ENCODE measurements around the gene CYFIP1. TPM values are rescaled to one million over a fixed set of nuclear protein-coding genes. Genes with fewer than 3 reads are reported as not detected.

Gene CYFIP1
- total and polyA plus RNA-seq, 2 of the 13 experiments (the other 11 are each of a cell fraction or from before 2014, with no cell fraction given): 38.1 to 58.3 TPM

DNA sequence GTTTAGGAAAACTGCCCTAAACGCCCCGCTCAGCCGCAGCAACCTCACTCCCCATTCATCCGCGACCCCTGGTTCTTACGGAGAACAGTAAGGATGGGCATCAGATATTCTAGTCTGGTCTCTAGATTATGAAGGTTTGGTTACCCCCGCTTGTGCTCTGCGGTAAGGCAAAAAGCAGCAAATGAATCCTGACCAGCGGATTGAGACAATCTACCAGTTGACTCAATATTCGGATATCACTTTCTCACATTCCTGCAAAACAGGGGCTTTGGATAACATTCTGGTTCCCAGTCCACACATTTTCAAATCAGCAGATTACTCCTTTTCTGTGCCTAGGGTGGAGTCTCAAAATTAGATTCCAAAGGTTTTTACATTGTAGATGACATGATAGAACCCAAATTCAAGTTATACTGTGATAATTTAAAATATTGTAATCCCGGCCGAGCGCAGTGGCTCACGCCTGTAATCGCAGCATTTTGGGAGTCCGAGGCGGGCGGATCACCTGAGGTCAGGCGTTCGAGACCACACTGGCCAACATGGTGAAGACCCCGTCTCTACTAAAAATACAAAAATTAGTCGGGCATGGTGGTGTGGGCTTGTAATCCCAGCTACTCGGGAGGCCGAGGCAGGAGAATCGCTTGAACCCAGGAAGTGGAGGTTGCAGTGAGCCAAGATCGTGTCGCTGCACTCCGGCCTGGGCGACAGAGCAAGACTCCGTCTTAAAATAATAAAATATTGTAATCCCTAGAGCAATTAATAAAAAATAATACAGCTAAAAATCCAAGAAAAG, 1.1 kb upstream of the CYFIP1 start:
- H3K27ac ChIP-seq (ENCODE audit: extremely low read length, insufficient read depth, low read length): no peak overlapping the region
- ATAC-seq: no peak
- in situ Hi-C loops (cut with HindIII; ENCODE audit: extremely low pct_ligation_motif_present, low pct_unique_long_range_greater_than_20kb): no loop called here
- H3K36me3 ChIP-seq (replicated peaks in 1 of 2; ENCODE audit: control insufficient read depth in 1 of 2, insufficient read depth in 2 of 2, low read length in 2 of 2): no peaks in the 10 kb centered on the region
- DNase-seq (ENCODE audit: low spot score): no peak
- peak overlapping the region; percentile 66 to 99 (median 96) for H3K4me3 ChIP-seq (replicated peaks in 1 of 3; ENCODE audit: insufficient read depth in 1 of 3, low read depth in 2 of 3, low read length in 3 of 3)
- peak overlapping the region; percentile 79 for H3K4me2 ChIP-seq (ENCODE audit: low read depth, low read length)
- TF ChIP-seq NCOR1 (IDR thresholded peaks at IDR 0.05; ENCODE audit: borderline replicate concordance, low read length): no peak
- peak overlapping the region; percentile 74 for H3K9ac ChIP-seq (ENCODE audit: insufficient read depth, low read depth, low read length)
- H3K4me1 ChIP-seq (ENCODE audit: insufficient read depth, low read length): peaks cover 19% of the 10 kb centered on the region
- peak overlapping the region; percentile 45 for H2AFZ ChIP-seq (ENCODE audit: low read length)
- POLR2A ChIA-PET: interaction anchor here (1.3 to 1.4 kb wide), 2 partner anchors 17 to 58 kb away, joined by 4 to 6 read pairs; partner anchors contain the start of gene TUBGCP5
- peaks cover 30% of the 10 kb centered on the region for H3K79me2 ChIP-seq (ENCODE audit: insufficient read depth, low read length)
- no peaks in the 10 kb centered on the region for H3K9me3 ChIP-seq (ENCODE audit: low read length)
- no peak for FAIRE-seq
- 82% methylated on average over 24 of the region's 30 CpGs for WGBS (ENCODE audit: low lambda C conversion rate)
- no peaks in the 10 kb centered on the region; a peak in 1 of 5 replicates for H3K27me3 ChIP-seq (ENCODE audit: control insufficient read depth in 1 of 2, insufficient read depth in 2 of 2, low read length in 2 of 2)
- TSS peak; percentile 58 for BruUV-seq (replicated peaks)
- intact Hi-C loops (cut with micrococcal nuclease; ENCODE audit: unreplicated experiment): no loop called here
- peaks cover 20% of the 10 kb centered on the region for H4K20me1 ChIP-seq (ENCODE audit: insufficient read depth, low read length)
- CTCF ChIA-PET (ENCODE audit: low intra/inter-chr PET ratio, low total read pairs): no interaction called here

DNA sequence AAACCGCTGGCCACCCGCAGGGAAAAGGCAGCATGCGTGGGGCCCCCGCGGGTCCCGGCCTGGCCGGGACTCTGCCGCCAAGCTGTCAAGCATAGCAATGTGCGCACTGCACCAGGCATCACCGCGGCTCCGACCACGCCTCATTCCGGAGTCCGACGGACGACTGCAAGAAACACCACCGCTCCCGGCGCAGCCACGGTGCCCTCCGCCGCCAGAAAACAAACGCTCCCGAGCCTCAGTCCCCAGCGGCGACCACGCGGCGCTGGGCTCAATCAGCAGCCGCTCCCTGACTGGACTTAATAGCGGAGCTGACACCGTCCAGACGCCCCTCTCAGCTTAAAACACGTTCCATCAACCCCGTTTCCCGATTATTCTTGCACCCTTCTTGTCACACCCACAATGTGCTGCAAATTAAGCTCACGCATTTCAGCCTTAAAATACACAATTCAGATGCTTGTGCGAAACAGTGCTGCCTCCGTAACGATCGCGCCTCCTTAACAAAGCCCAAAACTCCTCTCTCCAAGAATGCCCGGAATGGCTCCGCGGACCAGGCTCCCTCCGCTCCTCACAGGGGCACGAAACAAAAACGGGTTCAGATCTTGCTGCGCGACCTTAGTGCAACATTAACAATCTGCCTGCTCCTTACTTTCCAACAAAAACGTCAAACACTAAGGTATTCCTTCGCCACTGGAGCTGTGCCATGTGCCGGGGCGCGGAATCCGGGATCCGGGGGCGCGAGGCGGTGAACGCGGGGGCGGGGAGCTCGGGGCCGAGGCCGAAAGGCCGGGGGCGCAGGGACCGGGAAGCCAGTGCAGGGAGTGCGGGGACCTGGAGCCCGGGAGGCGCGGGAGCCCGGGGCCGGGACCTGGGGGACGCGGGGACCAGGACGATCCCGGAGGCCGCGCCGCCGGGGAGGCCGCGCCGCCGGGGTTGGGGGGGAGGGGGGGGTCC, 655 bp downstream of the CYFIP1 start:
- WGBS (ENCODE audit: low lambda C conversion rate): 4% methylated on average over 9 of the region's 88 CpGs
- peaks cover 43% of the 10 kb centered on the region for H3K79me2 ChIP-seq (ENCODE audit: insufficient read depth, low read length)
- intact Hi-C loops (cut with micrococcal nuclease; ENCODE audit: unreplicated experiment) (loop anchor here (1.0 to 10.0 kb wide), 2 partner anchors 60 to 145 kb away; partner anchors contain the start of genes NIPA2 and TUBGCP5), in situ Hi-C loops (cut with HindIII; ENCODE audit: extremely low pct_ligation_motif_present, low pct_unique_long_range_greater_than_20kb) (no loop called here)
- POLR2A ChIA-PET: interaction anchor here (1.2 to 1.4 kb wide), 2 partner anchors 15 to 60 kb away, joined by 3 to 4 read pairs; partner anchors contain the start of gene TUBGCP5
- DNase-seq (ENCODE audit: low spot score): peak; percentile 36
- TSS peak; percentile 65 for BruUV-seq (replicated peaks)
- peaks cover 30% of the 10 kb centered on the region for H3K4me1 ChIP-seq (ENCODE audit: insufficient read depth, low read length)
- peak; percentile 85 for ATAC-seq
- H3K4me2 ChIP-seq (ENCODE audit: low read depth, low read length): peak overlapping the region; percentile 99
- no peaks in the 10 kb centered on the region for H3K36me3 ChIP-seq (replicated peaks in 1 of 2; ENCODE audit: control insufficient read depth in 1 of 2, insufficient read depth in 2 of 2, low read length in 2 of 2)
- FAIRE-seq: no peak
- peak overlapping the region; percentile 74 for H3K9ac ChIP-seq (ENCODE audit: insufficient read depth, low read depth, low read length)
- no peaks in the 10 kb centered on the region; a peak in 1 of 5 replicates for H3K27me3 ChIP-seq (ENCODE audit: control insufficient read depth in 1 of 2, insufficient read depth in 2 of 2, low read length in 2 of 2)
- H3K4me3 ChIP-seq (replicated peaks in 1 of 3; ENCODE audit: insufficient read depth in 1 of 3, low read depth in 2 of 3, low read length in 3 of 3): peak overlapping the region; percentile 66 to 99 (median 96)
- CTCF ChIA-PET (ENCODE audit: low intra/inter-chr PET ratio, low total read pairs): no interaction called here
- peaks cover 20% of the 10 kb centered on the region for H4K20me1 ChIP-seq (ENCODE audit: insufficient read depth, low read length)
- no peaks in the 10 kb centered on the region for H3K9me3 ChIP-seq (ENCODE audit: low read length)
- peak overlapping the region; percentile 69 for H2AFZ ChIP-seq (ENCODE audit: low read length)
- H3K27ac ChIP-seq (ENCODE audit: extremely low read length, insufficient read depth, low read length): peak overlapping the region; percentile 54
- TF ChIP-seq, protein P1, sequence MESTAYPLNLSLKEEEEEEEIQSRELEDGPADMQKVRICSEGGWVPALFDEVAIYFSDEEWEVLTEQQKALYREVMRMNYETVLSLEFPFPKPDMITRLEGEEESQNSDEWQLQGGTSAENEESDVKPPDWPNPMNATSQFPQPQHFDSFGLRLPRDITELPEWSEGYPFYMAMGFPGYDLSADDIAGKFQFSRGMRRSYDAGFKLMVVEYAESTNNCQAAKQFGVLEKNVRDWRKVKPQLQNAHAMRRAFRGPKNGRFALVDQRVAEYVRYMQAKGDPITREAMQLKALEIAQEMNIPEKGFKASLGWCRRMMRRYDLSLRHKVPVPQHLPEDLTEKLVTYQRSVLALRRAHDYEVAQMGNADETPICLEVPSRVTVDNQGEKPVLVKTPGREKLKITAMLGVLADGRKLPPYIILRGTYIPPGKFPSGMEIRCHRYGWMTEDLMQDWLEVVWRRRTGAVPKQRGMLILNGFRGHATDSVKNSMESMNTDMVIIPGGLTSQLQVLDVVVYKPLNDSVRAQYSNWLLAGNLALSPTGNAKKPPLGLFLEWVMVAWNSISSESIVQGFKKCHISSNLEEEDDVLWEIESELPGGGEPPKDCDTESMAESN (CRISPR knock-in tag; conservative IDR thresholded peaks at IDR 0.05): no peak
- peak; percentile 42; the same call in 1 of the 2 replicates for TF ChIP-seq GABPB1 (CRISPR knock-in tag; IDR thresholded peaks at IDR 0.05)
- no peak for TF ChIP-seq BORCS8-MEF2B (CRISPR knock-in tag; IDR thresholded peaks at IDR 0.05)
- TF ChIP-seq ZNF230 (CRISPR knock-in tag; IDR thresholded peaks at IDR 0.05): no peak
- no peak for TF ChIP-seq FOXJ3 (CRISPR knock-in tag; IDR thresholded peaks at IDR 0.05; ENCODE audit: borderline replicate concordance)
- TF ChIP-seq TGIF2 (CRISPR knock-in tag; IDR thresholded peaks at IDR 0.05): peak; percentile 70; the same call in 1 of the 2 replicates
